T follicular helper cell (primary cell): ENCODE data around the gene XBP1.
"Not testable (repeated sequence)": the region's sequence is repeated elsewhere in the genome, so short reads cannot be mapped to it uniquely, and the experiment has no call there.

Experiments
- DNase-seq: peaks from one replicate; pipeline ENCODE4 v3.0.0-alpha.2; 2020; ENCODE audit warnings: low read depth
- total RNA-seq, 2 experiments: gene quantifications; one replicate each; lab custom pipeline; 2026; lab: John Stamatoyannopoulos, UW

XBP1 gene
- total RNA-seq = 209 to 337 reads per million in 2 experiments

- DNase-seq = peak; percentile 82
Measured at GRCh38 chr22:28800308-28801041, at the start of gene XBP1. TSS of gene XBP1 (minus strand) at chr22:28800569.

DNA sequence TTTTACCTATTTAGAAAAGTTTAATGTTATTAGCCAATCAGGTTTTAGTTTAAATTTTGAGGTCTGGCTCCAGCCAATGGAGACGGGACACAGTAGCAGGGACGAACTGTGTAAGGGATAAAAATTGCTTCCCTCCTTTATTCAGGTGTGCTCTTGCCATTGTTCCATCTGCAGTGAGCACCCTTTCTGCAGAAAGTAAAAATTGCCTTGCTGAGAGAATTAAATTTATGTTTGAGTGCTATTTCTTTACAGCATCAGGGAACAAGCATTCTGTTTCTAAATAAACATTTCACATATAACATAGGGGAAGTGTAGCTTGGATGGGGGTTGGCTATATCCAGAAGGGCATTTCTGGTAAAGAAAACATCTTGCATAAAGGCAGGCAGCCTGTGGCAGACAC, 46.6 kb upstream of the XBP1 start:
- no peak for DNase-seq

GRCh38 chr22:28844277-28844676, 43.9 kb upstream of the XBP1 start:
- DNase-seq = not testable (repeated sequence)

- no peak for DNase-seq
Measured at GRCh38 chr22:28843633-28844032, 43.3 kb upstream of the XBP1 start.

- DNase-seq = no peak
Measured at GRCh38 chr22:28841111-28841510, 40.7 kb upstream of the XBP1 start.

DNA sequence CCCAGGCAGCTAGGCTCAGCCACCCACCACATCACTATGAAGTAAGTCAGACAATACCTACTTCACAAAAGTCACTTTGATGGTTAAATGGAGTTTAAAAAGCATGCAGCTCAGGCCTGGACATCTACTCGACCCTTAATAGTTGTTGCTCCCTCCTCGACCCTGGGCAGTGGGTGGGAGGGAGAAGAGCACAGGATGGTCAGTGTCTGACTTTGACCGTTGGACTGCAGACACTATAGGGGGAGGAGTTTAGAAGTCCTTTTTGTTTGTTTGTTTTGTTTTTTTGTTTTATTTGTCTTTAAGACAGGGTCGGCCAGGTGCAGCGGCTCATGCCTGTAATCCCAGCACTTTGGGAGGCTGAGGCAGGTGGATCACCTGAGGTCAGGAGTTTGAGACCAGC, 38.6 kb upstream of the XBP1 start:
- no peak for DNase-seq

DNA sequence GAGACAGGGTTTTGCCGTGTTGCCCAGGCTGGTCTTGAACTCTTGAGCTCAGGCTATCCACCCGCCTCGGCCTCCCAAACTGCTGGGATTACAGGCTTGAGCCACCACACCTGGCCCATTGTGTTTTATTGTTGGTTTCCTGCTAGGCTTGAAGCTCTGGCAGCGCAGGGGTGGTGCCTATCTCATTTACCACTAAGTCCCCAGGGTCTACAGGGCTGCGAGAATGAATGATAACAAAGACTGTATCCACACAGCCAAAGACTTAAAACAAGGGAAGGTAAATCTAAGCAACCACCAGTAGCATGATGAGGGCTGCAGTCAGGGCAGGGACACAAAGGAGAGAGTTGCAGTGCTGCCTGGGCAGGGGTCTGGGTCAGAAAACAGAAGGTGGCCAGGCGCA, 37.3 kb upstream of the XBP1 start:
- DNase-seq = no peak

DNA sequence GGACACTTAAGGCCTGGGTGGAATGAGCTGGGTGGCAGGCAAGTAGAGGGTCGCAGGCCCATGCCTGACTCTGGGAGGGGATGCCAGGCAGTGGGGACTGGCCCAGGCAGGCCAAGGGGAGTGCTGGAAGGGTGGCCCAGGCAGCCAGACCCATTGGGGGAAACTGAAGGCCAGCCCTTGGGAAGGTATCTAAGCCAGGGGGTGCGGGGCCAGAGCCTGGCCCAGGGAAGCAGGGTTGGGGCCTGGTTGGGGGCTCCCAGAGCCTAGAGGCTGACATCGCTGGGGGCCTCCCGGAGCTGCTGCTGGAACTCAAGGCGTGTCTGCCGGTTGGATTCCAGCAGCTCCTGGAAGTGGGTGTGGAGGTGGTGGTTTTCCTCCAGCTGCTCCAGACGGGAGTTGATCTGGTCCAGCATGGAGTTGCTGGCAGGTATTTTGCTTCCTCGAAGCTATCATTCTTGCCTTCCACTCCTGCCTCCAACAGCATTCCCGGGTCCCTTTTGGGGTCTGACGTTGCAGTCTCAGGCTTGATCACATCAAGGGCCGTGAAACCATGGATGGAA, 35.3 kb upstream of the XBP1 start:
- no peak for DNase-seq

GRCh38 chr22:28833276-28833923, 33.0 kb upstream of the XBP1 start:
- DNase-seq = no peak

GRCh38 chr22:28832731-28833130, 32.4 kb upstream of the XBP1 start:
- no peak for DNase-seq

- DNase-seq = no peak
Measured at GRCh38 chr22:28831140-28832072, 31.0 kb upstream of the XBP1 start.

GRCh38 chr22:28830441-28830840, 30.1 kb upstream of the XBP1 start:
- no peak for DNase-seq

DNA sequence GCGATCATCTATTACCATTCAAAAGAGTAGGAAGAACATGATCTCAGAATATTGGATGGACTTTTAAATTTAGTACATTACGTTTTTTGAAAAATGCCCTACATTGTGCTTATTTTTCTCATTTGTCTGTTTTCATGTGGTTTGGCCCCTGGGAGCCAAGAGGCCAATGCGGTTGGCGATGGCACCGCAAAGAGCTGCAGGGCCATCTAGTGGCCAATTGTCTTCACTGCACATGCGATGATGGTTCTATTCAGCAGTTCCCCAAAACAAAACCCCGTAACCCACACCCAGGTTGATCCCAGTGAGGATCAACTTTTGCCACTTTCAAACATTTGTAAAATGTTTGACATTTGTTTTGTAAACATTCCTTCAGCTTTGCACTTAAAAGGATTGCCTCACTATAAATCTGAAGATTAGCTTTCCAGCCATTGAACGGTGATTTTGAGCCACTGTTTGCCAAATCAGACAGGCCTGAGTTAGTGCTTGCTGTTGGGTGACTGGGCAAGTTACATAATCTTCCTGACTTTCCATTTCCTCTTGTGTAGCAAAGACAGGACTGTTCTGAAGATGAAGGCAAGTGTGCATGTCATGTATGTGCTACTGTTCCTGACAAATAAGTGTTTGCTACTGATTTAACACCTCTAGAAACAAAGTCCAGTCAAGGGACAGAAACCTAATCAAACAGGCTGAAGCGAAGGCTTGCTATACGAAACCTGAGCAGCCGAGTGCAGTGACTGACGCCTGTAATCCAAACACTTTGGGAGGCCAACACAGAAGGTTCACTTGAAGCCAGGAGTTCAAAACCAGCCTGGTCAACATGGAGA, 29.2 kb upstream of the XBP1 start:
- DNase-seq = peak; percentile 58

DNA sequence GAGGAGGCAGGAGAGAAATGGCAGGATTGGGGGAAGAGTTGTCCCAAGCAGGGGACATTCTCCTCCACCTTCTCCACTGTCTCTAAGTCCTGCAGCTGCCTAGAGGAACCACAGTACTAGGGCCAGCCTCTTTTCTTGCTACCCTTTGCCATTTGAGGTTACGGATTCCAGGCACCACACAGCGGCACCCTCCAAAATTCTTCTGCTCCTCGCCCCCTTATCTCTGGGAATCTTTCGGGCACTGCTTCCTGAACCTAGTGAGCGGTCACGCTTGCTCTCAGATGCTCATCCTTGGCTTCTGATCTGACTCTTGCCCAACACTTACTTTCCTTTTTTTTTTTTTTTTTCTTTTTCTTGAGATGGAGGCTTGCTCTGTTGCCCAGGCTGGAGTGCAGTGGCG, 26.6 kb upstream of the XBP1 start:
- no peak for DNase-seq

- not testable (repeated sequence) for DNase-seq
Measured at GRCh38 chr22:28826430-28826829, 26.1 kb upstream of the XBP1 start.

DNA sequence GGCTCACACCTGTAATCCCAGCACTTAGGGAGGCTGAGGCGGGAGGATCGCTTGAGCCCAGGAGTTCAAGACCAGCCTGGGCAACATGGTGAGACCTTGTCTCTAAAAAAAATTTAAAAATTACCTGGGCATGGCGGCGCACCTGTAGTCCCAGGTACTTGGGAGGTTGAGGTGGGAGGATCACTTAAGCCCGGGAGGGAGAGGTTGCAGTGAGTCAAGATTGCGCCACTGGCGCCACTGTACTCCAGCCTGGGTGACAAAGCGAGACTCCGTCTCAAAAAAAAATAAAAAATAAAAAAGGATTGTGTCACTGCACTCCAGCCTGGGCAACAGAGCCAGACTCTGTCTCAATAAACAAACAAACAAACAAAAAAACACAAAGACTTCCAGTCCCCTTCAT, 24.1 kb upstream of the XBP1 start:
- not testable (repeated sequence) for DNase-seq

DNA sequence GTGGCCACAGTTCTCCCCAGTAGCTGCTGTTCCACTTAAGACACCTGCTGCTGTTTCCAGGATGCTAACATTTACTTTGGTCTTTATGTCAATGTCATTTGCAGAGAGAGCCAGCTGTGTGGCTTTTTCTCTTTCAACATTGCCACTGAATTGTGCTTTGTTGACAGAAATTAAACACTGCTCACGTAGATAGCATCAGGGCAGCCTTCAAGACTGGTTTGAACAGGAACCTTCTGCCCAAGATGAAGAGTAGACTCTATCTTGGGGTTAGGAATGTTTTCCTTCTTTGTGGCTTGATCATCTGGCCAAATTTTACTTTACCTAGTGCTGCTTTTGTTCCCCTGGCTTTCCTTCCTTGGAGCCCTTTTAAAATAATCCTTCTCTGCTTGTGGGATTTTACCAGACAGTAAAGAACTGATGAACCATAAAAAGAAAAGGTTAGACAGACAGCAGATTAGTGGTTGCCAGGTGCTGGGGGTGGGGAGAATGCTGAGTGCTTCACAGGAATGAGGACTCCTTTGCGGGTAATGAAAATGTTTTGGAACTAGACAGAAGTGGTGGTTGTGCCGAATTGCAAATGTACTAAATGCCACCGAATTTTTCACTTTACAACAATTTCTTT, 22.7 kb upstream of the XBP1 start:
- DNase-seq = peak; percentile 32

GRCh38 chr22:28821452-28821851, 21.1 kb upstream of the XBP1 start:
- no peak for DNase-seq

DNA sequence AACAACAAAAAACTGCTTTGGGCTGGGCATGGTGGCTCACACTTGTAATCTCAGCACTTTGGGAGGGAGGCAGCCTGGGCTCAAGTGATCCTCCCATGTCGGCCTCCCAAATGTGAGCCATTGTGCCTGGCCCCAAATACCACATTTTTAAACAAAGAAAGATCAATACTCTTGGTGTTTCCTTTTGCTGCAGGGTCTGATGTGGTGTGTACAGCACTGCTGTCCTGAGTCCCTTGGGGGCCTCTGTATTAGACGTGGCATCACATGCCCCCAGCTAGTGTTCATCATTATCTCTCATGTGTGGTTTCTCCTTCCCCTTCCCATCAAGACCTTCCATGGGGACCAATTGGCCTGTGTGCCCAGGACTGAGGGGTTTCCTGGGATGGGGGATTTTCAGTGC, 20.5 kb upstream of the XBP1 start:
- DNase-seq = no peak

GRCh38 chr22:28819253-28820096, 19.1 kb upstream of the XBP1 start:
- no peak for DNase-seq
